Colonic mucosa (tissue), 4 donors: ENCODE data around the gene FHOD3. TPM values are rescaled to one million over a fixed set of nuclear protein-coding genes. Genes with fewer than 3 reads are reported as not detected.

Source experiments
- DNase-seq: peaks from one replicate; pipeline ENCODE4 v3.0.0-alpha.2; 2020
- H3K27ac ChIP-seq: fragments of 200-600 bp; one replicate; pipeline ENCODE4 v1.8.0; 2021
- H3K27me3 ChIP-seq: fragments of 200-600 bp; one replicate; pipeline ENCODE4 v1.8.0; 2021
- H3K36me3 ChIP-seq: fragments of 200-600 bp; one replicate; pipeline ENCODE4 v1.8.0; 2021
- H3K4me1 ChIP-seq: fragments of 200-600 bp; one replicate; pipeline ENCODE4 v1.8.0; 2021; ENCODE audit warnings: mild to moderate bottlenecking
- H3K4me3 ChIP-seq: fragments of 200-600 bp; one replicate; pipeline ENCODE4 v1.8.0; 2021
- H3K9ac ChIP-seq, 2 donors: one replicate each; pipeline ENCODE4 v1.7.0; 2013; ENCODE audit warnings: control low read depth in 2 of 2, low read depth in 2 of 2, low read length in 2 of 2
- H3K9me3 ChIP-seq: fragments of 200-600 bp; one replicate; pipeline ENCODE4 v1.8.0; 2021
- intact Hi-C: fragments of 100-400 bp; cut with DNase I; formaldehyde crosslinking; loops from one replicate; pipeline ENCODE4 v1.14.1; 2022
- total RNA-seq, 2 donors: library from RNA; stranded (reverse); fragmentation: NEBNext Ultra II Directional in 1 of 2; extraction: Animal tissue kit (Norgen Biotek cat#: 25700) in 1 of 2; gene quantifications; one replicate each; pipeline ENCODE4 v1.2.1, GENCODE V29; 2021
- TF ChIP-seq, protein P1 (sequence below): fragments of 200-600 bp; IDR thresholded peaks from one replicate; pipeline ENCODE4 v1.8.0; 2022; ENCODE audit warnings: antibody characterized with exemption, mild to moderate bottlenecking
- donor health status: healthy.
- donor health status: DM: no; HTN: no; CAD: no.
- donor health status: DM: no; HTN: no; CAD: no.

FHOD3 gene
- total RNA-seq, 2 donors from 2014 or later: 2.5 to 4.1 TPM

DNA sequence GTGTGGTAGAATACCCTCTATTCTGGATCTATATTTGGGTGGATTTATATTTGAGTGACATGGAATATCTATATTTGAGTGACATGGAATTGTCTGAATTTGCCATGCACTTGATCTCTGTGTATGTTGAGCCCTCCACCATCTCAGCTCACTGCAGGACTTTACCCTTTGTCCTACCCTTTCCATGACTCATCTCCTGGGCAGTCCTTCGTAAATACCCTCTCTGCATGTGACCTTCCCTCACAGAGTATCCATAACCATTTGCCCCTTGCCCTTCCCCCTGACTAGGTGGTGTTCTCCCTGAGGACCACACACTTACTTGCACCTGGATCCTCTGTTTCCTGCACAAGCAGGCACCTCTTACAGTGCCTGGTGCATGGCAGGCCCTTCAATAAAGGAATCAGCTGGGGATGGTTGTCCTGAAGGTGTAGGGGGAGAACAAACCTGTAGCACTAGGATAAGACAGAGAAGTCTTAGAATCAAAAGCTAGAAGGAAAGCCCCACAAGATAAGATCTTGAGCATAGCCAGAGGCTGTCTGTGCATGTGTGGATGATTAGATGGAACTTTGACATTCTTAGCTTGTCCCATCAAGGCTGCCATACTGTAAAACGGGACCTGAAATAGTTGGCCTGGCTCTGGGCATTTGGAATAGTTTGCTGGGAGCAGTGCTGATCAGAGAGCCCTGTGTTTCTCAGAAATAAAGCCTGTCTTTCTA is 230.4 kb downstream of the FHOD3 start:
- intact Hi-C loops: no loop called here
- Histone ChIP-seq H3K4me1 (no peaks in the 10 kb centered on the region), H3K27me3 (no peaks in the 10 kb centered on the region), H3K36me3 (no peaks in the 10 kb centered on the region), H3K27ac (no peak overlapping the region), H3K4me3 (no peak overlapping the region), H3K9ac (no peak overlapping the region), H3K9me3 (no peaks in the 10 kb centered on the region)
- TF ChIP-seq, protein P1, sequence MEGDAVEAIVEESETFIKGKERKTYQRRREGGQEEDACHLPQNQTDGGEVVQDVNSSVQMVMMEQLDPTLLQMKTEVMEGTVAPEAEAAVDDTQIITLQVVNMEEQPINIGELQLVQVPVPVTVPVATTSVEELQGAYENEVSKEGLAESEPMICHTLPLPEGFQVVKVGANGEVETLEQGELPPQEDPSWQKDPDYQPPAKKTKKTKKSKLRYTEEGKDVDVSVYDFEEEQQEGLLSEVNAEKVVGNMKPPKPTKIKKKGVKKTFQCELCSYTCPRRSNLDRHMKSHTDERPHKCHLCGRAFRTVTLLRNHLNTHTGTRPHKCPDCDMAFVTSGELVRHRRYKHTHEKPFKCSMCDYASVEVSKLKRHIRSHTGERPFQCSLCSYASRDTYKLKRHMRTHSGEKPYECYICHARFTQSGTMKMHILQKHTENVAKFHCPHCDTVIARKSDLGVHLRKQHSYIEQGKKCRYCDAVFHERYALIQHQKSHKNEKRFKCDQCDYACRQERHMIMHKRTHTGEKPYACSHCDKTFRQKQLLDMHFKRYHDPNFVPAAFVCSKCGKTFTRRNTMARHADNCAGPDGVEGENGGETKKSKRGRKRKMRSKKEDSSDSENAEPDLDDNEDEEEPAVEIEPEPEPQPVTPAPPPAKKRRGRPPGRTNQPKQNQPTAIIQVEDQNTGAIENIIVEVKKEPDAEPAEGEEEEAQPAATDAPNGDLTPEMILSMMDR: no peak
- DNase-seq: no peak

DNA sequence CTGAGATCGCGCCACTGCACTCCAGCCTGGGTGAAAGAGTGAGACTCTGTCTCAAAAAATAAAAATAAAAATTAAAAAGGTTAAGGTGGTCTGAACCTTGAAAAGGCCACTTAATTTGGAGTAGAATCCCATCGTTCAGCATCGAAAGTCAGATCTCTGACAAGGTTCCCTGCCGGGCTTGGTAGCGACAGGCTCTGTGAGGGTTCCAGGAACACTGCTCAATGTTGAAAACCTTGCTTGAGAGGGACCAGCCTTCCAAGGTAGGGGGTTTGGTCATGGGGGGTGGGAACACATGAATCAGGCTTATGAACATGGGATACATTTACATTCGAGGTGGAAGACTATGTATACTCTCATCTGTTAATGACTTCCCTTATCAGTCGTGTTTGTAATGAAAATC is 232.2 kb downstream of the FHOD3 start:
- H3K36me3 ChIP-seq: no peaks in the 10 kb centered on the region
- no peak overlapping the region for H3K4me3 ChIP-seq
- no peak overlapping the region for H3K9ac ChIP-seq
- no peak overlapping the region for H3K27ac ChIP-seq
- H3K27me3 ChIP-seq: no peaks in the 10 kb centered on the region
- intact Hi-C loops: no loop called here
- TF ChIP-seq, protein P1: no peak
- no peak for DNase-seq
- H3K9me3 ChIP-seq: no peaks in the 10 kb centered on the region
- H3K4me1 ChIP-seq: no peaks in the 10 kb centered on the region

DNA sequence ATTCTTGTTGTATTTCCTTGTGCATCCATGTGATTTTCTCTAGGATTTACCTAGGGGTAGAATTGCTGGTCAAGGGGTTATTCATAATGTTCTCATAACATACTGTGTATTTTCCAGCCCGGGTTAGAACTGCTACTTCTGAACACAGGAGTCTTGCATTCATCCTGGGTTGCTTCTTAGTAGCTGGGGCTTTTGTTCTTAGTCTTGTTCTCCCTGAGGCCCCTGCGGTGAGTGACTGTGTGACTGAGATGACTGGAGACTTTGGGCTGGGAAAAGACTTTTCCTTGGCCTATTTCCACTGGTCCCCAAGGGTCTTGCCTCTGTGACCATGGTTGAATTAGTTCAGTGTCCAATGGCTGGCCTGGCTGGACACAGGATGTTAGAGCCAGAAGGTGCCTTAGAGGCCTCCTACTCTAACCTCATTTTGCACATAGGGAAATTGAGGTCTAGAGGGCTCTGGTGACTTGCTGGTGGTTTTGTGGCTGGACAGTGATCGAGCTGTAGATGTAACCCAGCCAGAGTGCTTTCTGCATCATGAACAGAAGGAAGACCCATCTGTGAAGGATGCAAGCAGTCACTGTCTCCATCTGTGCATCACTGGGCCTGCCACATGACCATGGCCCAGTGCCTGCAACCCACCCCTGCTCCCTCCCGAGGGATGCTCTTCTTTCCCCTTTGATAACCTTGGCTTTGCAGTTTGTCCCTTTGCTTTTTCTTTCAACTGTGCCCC is 233.3 kb downstream of the FHOD3 start:
- Histone ChIP-seq H3K9me3 (no peaks in the 10 kb centered on the region), H3K4me1 (no peaks in the 10 kb centered on the region), H3K36me3 (no peaks in the 10 kb centered on the region), H3K4me3 (no peak overlapping the region), H3K9ac (no peak overlapping the region), H3K27me3 (no peaks in the 10 kb centered on the region), H3K27ac (no peak overlapping the region)
- no peak for DNase-seq
- TF ChIP-seq, protein P1: no peak
- intact Hi-C loops: no loop called here

DNA sequence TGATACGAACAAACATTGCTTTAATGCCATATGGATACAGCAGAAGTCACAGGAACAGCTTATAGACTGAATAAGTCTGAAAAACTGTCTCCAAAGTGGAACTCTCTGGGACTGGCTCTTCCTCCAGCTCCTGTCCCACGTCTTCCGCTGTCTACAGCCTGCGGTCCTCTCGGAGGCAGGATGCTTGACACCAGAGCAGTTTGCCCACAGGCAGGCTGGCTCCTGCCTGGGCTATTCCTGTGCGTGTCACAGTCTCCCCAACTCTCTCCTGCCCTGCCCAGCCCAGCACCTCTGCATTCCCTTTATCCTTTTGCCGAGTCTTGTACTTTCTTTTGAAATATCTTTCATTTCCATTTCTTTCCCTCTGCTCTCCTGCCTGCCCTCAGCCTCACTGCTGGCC is 234.1 kb downstream of the FHOD3 start:
- intact Hi-C loops: no loop called here
- TF ChIP-seq, protein P1: no peak
- Histone ChIP-seq H3K27ac (no peak overlapping the region), H3K36me3 (no peaks in the 10 kb centered on the region), H3K9me3 (no peaks in the 10 kb centered on the region), H3K27me3 (no peaks in the 10 kb centered on the region), H3K4me3 (no peak overlapping the region), H3K4me1 (no peaks in the 10 kb centered on the region), H3K9ac (no peak overlapping the region)
- DNase-seq: no peak

DNA sequence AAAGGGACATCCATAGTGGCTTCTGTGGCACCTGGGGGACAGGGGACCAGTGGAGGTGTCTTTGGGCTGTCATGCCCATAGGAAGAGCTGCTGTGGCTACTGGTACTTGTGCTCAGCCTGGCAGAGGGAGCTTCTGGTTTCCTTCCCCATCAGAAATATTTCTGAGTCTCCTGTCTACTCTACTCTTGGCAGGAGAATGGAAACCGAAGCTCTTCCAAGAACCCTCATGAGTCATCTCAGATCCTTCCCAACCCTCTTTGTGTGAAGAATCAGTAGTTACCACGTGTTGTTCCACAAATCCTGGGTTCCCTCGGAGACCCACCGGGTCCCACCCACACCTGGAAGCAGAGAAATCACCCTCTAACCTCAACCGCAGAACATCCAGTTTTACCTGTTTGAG is 234.9 kb downstream of the FHOD3 start:
- intact Hi-C loops: no loop called here
- H3K27me3 ChIP-seq: no peaks in the 10 kb centered on the region
- no peak for DNase-seq

More for the DNA sequence above, 234.9 kb downstream of the FHOD3 start:
- H3K36me3 ChIP-seq: no peaks in the 10 kb centered on the region
- no peak overlapping the region for H3K27ac ChIP-seq
- H3K4me1 ChIP-seq: no peaks in the 10 kb centered on the region
- no peak overlapping the region for H3K4me3 ChIP-seq
- H3K9ac ChIP-seq: no peak overlapping the region
- TF ChIP-seq, protein P1: no peak
- H3K9me3 ChIP-seq: no peaks in the 10 kb centered on the region
